K562 (cell line): Measurements from ENCODE around the gene ST14.

ENCODE experiments used
- CBX2 ChIP-seq: fragments of 200-600 bp; sonication (generic); IDR thresholded peaks from one replicate; pipeline ENCODE4 v1.6.1; 2012; ENCODE audit warnings: mild to moderate bottlenecking, low read length, inconsistent platforms; ENCODE audit not compliant: insufficient read depth, poor library complexity, severe bottlenecking
- EGR1 ChIP-seq: fragments of 450-650 bp; conservative IDR thresholded peaks from 2 replicates; pipeline ENCODE4 v1.6.1; 2017; ENCODE audit warnings: mild to moderate bottlenecking
- EP300 ChIP-seq: IDR thresholded peaks from 2 replicates; pipeline ENCODE4 v1.6.1; 2012; ENCODE audit warnings: low read length, improper control_type of control experiment
- HDGF ChIP-seq: fragments of 450-650 bp; IDR thresholded peaks from 2 replicates; pipeline ENCODE4 v1.6.1; 2016
- JUN ChIP-seq, 2 experiments: sonication (generic) in 1 of 2; formaldehyde crosslinking in 1 of 2; IDR thresholded peaks; 2 replicates each; pipeline versions ENCODE4 v1.6.1 to v1.8.0; 2012 to 2022; ENCODE audit warnings: borderline replicate concordance in 2 of 2, mild to moderate bottlenecking in 2 of 2, improper control_type of control experiment in 1 of 2, low read depth in 1 of 2, low read length in 1 of 2, missing genetic modification reagents in 1 of 2
- MEF2A ChIP-seq: IDR thresholded peaks from 2 replicates; pipeline ENCODE4 v1.6.1; 2011; ENCODE audit warnings: low read depth, mild to moderate bottlenecking, low read length, moderate library complexity; ENCODE audit not compliant: control insufficient read depth
- RAD21 ChIP-seq, 2 experiments: fragments of 250-450 bp in 1 of 2; fragments of 450-650 bp in 1 of 2; sonication (Bioruptor Pico) in 1 of 2; formaldehyde crosslinking in 1 of 2; IDR thresholded peaks in 1 of 2; conservative IDR thresholded peaks in 1 of 2; 2 replicates each; pipeline versions ENCODE4 v1.4.0 to v1.8.0; 2020 to 2022; ENCODE audit warnings: mild to moderate bottlenecking in 2 of 2, moderate library complexity in 1 of 2
- ZBTB7A ChIP-seq: IDR thresholded peaks from 2 replicates; pipeline ENCODE4 v1.6.1; 2011; ENCODE audit warnings: low read depth, mild to moderate bottlenecking, low read length, moderate library complexity, borderline replicate concordance; ENCODE audit not compliant: control insufficient read depth
- ZNF766 ChIP-seq: fragments of 200-800 bp; sonication (Bioruptor generic); conservative IDR thresholded peaks from 2 replicates; pipeline ENCODE4 v1.6.1; 2016; ENCODE audit warnings: missing genetic modification characterization, missing compliant biosample characterization
- TF ChIP-seq, protein P1 (sequence below), 3 experiments: IDR thresholded peaks in 2 of 3; conservative IDR thresholded peaks in 1 of 3; 2 replicates each; pipeline ENCODE4 v1.5.1; 2011 to 2012; ENCODE audit warnings: low read length in 3 of 3, mild to moderate bottlenecking in 3 of 3, control low read depth in 2 of 3, improper control_type of control experiment in 1 of 3, inconsistent platforms in 1 of 3, low read depth in 1 of 3, mixed read lengths in 1 of 3, moderate library complexity in 1 of 3; ENCODE audit not compliant: insufficient read depth in 2 of 3
- TF ChIP-seq, protein P2 (sequence below), 2 experiments: fragments of 450-650 bp in 1 of 2; sonication (generic) in 1 of 2; formaldehyde crosslinking in 1 of 2; IDR thresholded peaks; 2 replicates each; pipeline versions ENCODE4 v1.7.1 to v1.9.0; 2016 to 2022; ENCODE audit warnings: inconsistent platforms in 1 of 2, mild to moderate bottlenecking in 1 of 2, missing genetic modification reagents in 1 of 2

DNA sequence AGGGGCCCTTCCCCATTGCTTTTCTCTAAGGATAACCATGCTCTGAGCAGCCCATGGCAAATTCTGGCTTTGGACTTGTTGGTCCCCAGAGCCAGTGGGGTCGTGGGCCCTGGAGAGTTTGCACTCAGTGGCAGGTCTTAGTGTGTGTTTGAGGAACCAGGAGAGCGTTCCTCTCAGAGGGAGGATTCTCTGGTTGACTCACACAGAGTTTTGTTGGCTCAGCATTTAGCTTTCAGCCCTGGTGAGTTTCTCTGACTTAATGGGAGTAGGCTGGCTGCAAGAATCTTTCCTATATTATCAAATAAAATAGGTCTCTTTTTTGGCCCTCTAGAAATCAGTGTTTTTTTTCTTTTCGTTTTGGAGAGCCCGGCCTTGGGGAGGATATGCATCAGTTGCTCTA, 20.9 kb downstream of the ST14 start:
- TF ChIP-seq, protein P1, sequence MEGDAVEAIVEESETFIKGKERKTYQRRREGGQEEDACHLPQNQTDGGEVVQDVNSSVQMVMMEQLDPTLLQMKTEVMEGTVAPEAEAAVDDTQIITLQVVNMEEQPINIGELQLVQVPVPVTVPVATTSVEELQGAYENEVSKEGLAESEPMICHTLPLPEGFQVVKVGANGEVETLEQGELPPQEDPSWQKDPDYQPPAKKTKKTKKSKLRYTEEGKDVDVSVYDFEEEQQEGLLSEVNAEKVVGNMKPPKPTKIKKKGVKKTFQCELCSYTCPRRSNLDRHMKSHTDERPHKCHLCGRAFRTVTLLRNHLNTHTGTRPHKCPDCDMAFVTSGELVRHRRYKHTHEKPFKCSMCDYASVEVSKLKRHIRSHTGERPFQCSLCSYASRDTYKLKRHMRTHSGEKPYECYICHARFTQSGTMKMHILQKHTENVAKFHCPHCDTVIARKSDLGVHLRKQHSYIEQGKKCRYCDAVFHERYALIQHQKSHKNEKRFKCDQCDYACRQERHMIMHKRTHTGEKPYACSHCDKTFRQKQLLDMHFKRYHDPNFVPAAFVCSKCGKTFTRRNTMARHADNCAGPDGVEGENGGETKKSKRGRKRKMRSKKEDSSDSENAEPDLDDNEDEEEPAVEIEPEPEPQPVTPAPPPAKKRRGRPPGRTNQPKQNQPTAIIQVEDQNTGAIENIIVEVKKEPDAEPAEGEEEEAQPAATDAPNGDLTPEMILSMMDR (IDR thresholded peaks at IDR 0.05 in 2 of 3, conservative IDR thresholded peaks at IDR 0.05 in 1 of 3; ENCODE audit: insufficient read depth in 2 of 3, low read depth in 1 of 3, low read length in 3 of 3), result no peak
- TF ChIP-seq RAD21 (CRISPR knock-in tag; conservative IDR thresholded peaks at IDR 0.05 in 1 of 2, IDR thresholded peaks at IDR 0.05 in 1 of 2) (no peak), MEF2A (no peak), ZBTB7A (no peak), HDGF (no peak), EGR1 (no peak), EP300 (no peak), CBX2 (no peak), JUN (IDR thresholded peaks at IDR 0.05; ENCODE audit: borderline replicate concordance, low read depth, low read length) (no peak), JUN (CRISPR knock-in tag; IDR thresholded peaks at IDR 0.05; ENCODE audit: borderline replicate concordance) (no peak), ZNF766 (CRISPR knock-in tag) (no peak)
- TF ChIP-seq, protein P2, sequence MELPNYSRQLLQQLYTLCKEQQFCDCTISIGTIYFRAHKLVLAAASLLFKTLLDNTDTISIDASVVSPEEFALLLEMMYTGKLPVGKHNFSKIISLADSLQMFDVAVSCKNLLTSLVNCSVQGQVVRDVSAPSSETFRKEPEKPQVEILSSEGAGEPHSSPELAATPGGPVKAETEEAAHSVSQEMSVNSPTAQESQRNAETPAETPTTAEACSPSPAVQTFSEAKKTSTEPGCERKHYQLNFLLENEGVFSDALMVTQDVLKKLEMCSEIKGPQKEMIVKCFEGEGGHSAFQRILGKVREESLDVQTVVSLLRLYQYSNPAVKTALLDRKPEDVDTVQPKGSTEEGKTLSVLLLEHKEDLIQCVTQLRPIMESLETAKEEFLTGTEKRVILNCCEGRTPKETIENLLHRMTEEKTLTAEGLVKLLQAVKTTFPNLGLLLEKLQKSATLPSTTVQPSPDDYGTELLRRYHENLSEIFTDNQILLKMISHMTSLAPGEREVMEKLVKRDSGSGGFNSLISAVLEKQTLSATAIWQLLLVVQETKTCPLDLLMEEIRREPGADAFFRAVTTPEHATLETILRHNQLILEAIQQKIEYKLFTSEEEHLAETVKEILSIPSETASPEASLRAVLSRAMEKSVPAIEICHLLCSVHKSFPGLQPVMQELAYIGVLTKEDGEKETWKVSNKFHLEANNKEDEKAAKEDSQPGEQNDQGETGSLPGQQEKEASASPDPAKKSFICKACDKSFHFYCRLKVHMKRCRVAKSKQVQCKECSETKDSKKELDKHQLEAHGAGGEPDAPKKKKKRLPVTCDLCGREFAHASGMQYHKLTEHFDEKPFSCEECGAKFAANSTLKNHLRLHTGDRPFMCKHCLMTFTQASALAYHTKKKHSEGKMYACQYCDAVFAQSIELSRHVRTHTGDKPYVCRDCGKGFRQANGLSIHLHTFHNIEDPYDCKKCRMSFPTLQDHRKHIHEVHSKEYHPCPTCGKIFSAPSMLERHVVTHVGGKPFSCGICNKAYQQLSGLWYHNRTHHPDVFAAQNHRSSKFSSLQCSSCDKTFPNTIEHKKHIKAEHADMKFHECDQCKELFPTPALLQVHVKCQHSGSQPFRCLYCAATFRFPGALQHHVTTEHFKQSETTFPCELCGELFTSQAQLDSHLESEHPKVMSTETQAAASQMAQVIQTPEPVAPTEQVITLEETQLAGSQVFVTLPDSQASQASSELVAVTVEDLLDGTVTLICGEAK (IDR thresholded peaks at IDR 0.05), result no peak
- TF ChIP-seq, protein P2 (CRISPR knock-in tag; IDR thresholded peaks at IDR 0.05), result no peak
